ENCODE data around the gene ATP1A1. TPM values are rescaled to one million over a fixed set of nuclear protein-coding genes. Genes with fewer than 3 reads are reported as not detected.
A peak's percentile ranks its signal among the peaks of the same experiment; 100 is the strongest.

The ATP1A1 gene
- total RNA-seq, 1 donor from 2014 or later = 138 TPM

DNA sequence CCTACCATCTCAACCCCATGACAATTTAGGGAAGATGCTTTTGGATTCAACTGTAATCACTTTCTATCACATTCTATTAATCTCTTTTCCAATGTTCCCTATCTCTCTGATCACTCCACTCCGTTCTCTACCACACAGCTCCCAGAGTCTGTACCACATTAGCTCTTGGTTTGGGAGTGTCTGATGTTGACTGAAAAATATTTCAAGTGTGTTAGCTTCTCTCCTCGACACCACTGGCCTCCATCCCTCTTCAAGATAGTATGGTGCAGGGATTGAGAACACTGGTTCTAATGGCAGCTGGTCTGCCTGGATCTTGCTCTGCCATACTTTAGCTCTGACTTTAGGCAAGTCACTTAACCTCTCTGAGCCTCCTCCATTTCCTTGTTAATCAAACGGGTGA lies 39.9 kb downstream of the ATP1A1 start:
- DNase-seq (ENCODE audit: low read depth in 2 of 2) = no peak

DNA sequence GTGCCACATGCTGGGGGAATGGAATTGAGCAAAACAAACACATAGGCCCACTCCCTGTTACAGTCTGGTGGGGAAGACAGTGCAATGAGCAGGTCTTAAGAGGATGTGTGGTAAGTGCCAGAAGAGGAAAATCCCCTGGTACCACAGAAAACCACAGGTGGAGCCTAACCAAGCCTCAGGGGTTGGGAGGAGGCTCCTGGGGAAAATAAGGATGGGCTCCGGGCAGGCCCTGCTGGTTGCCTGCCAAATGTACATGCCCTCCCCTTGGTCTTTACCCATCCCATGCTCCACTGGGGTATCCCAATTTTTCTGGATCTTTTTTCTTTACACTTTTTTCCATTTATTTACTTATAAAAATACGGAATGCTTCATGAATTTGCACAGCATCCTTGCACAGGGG lies 40.4 kb downstream of the ATP1A1 start:
- no peak for DNase-seq (ENCODE audit: low read depth in 2 of 2)

DNA sequence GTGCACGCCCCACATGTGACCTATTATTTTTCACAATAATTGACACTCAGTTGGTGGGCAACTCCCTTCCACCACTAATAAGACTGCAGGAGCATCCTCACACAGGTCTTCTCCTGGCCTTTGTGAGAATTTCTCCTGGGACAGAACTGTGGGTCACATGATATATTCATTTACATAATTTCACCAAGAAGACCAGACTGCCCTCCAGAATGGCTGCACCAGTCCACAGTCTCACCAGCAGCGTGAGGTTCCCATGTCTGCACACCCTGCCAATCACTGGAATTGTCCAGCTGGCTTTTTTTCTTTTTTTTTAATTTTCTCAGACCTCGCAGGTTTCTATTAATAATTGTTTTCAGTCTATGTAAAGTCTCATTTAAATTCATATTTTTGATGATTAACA lies 41.3 kb downstream of the ATP1A1 start:
- DNase-seq (ENCODE audit: low read depth in 2 of 2) = no peak

DNA sequence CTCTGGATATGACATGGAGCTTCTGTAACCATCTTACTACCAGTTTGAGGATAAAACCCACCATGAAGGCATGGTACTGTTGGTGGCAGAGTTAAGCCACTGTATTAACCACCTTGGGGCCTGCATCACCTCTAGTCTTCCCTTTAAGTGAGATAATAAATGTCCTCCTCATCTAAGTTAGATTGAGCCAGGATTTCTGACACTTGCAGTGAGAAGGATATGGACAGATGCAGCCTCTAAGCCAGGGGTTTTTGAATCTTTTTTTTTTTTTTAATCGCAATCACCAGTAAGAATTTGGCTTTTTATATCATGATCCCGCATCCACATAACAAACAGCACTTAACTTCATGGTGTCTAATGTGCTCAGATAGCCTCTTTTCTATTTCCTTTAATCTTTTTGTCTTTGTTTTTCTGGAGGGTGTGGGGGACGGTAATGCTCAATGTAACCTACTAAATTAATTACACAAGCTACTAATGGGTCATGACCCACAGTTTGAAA lies 42.2 kb downstream of the ATP1A1 start:
- DNase-seq (ENCODE audit: low read depth in 2 of 2) = no peak

DNA sequence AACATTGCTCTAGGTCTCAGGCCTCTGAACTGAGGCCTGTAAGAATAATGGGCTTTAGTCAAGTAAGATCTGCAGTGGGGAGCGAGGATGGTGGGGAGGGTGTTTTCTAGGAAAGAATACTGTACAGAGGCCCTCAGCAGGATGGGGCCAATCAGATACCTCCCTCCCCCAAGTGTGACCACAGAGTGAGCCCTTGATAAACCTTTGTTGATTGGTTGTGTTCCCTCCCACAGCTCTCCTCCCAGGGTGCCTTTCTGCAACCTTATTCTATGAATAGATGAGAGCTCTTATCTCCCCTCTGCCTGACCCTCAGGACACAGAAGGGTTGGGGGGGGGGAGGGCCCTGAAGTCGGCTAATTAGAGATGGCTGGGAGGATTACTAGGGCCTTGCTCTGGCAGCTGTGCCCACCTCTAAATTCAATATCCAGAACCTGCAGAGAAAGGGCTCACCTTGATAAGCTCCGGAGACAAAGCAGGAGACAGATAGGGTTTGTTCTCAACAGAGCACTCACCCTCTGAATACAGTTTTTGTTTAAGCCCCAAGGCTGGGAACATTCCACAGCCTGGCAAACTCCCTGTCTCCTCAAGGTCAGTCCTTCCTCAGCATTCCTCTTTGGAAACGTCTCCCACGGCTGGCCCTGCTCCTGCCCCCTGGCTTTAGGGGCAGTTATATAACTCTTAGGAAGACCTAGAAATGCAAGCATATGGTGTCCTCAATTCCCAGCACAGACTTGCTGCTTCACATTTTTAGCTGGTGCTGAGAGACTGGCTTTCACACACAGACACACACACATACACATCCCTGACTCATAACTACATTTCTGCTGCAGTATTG lies 42.9 kb downstream of the ATP1A1 start:
- no peak for DNase-seq (ENCODE audit: low read depth in 2 of 2)

DNA sequence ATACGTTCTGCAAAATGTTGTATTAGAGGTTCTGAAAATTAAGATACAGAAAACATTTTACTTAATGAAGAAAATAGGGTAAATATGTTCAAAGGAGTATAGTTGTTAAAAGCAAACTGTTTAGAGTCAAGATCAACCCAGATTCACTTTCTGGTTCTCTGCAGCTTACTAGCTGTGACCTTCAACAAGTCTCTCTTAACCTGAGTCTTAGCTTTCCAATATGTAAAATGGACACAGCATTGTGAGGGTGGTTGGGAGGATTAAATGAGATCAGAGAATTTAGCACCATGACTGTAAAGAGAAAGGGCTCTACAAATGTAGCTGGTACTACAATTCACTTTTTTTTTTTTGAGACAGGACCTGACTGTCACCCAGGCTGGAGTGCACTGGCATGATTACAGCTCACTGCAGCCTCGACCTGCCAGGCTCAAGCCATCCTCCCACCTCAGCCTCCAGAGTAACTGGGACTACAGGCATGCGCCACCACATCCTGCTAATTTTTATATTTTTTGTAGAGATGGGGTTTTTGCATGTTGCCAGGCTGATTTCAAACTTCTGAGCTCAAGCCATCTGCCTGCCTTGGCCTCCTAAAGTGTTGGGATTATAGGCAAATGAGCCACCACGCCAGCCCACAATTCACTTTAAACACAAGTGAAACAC lies 43.9 kb downstream of the ATP1A1 start:
- DNase-seq (ENCODE audit: low read depth in 2 of 2) = no peak

DNA sequence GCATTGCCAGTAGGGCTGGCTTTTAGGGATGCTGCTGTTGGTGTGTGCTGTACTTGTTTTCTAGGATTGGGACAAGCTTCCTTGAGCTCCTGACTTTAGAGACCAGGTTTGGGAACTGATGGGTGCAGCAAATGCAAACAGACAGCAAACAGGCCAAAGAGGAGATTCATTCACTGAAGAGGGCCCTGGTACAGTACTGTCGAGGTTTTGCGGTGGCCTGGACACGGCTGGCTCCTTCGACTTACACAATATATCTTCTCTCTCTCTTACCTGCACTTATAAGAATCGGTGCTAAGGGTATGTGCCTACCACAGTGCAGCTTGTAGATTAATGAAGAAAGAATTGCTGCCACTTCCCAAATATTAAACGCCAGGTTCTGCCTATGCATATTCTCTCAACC lies 44.6 kb downstream of the ATP1A1 start:
- no peak for DNase-seq (ENCODE audit: low read depth in 2 of 2)

DNA sequence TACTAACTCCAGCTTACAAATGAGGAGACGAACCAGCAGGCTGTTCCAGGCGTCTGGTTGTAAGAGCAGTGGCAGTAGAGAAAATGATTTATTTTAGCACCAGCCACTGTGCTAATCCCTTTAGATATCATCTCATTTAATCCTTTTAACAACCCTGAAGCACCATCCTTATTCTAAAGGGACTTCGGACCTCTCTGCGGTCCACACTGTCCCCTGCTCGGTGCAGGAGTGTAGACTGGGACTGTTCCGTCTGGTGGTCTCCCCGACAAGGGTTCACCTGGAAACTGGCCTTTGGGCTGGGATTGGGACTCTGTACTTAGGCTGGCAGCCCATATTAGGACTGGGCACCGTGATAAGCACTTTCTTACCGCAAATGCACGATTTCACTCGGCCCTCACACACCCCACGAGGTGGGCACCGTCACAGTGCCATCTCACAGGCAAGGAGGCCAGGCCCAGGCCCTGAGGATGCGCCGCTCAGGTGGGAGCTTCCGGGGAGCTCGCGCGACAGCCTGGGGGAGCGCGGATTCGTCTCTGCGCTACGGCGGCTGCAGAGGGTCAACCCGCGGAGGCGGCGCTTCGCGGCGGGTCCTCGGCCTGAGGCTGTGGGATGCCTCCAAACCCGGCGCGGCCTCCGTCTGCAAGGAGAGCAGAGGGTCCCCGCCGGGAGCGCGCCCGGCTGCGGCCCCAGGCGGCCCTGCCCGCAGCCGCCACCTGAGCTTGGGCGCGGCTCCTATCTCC lies 45.2 kb downstream of the ATP1A1 start:
- peak; percentile 71 for DNase-seq (ENCODE audit: low read depth in 2 of 2)

DNA sequence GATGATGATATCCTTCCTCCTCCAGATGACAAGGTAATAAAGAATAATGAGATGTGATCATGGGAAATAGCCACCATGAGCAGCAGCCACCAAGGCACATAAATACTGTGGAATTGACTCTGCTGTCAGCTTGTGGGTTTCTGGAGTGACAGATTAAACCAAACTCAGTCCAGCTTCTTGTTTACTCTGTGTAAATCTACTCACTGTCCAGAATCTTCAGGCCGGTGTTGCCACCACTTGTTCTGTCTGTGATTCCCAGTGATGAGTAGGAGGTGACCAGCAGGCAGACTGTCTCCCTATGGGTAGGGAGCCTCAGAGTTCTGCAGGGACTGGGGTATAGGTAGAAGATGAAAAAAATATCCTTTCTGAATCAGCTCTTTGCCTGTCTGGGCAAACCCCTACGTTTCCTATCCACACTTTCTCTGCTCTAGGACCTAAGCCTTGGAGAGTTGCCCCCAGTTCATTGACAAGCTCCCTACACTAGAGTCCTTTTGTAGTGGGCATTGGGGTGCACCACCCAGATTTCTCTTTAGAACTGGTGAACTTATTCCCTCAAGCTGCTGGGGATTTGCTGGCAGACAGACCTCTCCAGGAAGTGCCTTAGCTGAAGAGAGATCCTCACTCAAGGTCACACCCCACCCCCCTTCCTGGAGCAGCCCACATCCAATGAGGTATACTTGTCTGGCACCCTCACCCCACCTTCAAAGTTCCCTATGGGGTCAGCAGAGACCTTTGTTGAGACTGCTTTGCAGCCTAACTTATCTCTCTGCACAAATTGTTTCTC lies 47.6 kb downstream of the ATP1A1 start:
- DNase-seq (ENCODE audit: low read depth in 2 of 2) = no peak

DNA sequence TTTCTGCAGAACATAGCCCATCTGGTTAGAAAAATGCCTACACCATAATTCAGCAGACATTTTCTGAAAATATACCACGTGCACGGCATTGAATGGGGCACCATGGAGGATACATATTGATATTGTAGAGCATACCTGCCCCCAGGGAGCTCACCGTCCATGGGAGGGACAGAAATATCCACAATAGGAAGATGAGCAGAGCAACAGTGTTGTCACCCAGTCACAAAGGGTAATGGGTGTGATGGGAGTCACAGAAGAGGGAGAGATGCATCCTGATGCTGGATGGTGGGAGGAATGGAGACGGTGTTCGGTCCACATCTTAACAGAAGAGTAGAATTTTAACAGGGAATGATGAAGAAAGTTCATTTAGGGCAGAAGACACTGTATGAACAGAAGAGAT lies 51.4 kb downstream of the ATP1A1 start:
- DNase-seq (ENCODE audit: low read depth in 2 of 2) = no peak

DNA sequence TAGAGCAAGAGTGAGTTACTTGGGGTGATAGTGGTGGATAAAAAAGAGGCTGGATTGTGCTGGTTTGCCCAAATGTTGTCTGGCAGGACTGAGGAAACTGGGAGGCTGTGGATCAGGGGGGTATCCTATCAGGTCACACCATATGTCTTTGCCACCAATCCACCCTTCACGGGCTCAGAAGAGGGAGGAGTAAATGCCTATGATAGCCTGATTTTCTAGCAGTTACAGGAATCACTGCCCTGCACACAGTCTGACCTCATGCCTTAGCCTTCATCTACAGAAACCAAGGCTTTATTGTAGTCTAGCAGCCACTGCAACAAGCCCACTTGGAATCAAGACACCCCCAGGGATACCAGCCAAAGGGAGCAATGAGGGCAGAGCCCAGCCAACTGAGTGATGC lies 51.8 kb downstream of the ATP1A1 start:
- no peak for DNase-seq (ENCODE audit: low read depth in 2 of 2)

DNA sequence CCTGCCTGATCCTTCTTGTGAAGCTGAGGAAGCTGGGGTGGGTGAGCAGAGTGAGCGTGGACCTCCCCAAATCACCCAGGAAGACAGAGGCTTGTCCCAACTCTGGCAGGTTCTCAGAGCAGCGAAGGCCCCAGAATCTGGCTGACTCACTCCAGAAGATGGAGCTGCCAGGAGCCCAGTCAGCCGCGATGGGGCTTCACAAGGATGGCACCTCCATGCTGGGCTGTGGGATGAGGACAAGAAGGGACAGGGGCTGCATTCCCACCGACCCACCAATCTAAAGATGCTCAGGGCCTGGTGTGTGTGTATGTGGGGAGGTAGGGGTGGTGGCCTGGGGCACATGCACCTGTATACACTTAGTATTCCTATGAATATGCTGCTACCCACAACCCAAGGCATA lies 52.9 kb downstream of the ATP1A1 start:
- DNase-seq (ENCODE audit: low read depth in 2 of 2) = no peak

DNA sequence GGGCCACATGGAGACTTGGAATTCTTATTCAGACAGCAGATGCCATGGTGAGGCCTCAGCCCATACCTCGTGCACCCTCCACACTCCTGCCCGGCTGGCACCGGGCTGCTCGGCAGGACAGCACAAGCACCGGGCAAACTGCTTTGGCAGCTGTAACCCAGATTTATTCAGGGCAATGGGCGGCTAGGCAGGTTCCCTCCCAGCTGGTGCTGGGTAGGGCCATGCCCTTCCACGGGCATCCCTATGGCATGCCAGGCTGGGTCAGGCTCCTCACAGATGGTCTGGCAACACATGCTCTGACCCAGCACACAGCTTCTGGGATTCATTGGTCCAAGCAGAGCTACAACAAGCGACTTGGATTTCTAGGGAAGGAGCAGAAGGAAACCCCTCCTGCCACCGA lies 53.4 kb downstream of the ATP1A1 start:
- no peak for DNase-seq (ENCODE audit: low read depth in 2 of 2)

DNA sequence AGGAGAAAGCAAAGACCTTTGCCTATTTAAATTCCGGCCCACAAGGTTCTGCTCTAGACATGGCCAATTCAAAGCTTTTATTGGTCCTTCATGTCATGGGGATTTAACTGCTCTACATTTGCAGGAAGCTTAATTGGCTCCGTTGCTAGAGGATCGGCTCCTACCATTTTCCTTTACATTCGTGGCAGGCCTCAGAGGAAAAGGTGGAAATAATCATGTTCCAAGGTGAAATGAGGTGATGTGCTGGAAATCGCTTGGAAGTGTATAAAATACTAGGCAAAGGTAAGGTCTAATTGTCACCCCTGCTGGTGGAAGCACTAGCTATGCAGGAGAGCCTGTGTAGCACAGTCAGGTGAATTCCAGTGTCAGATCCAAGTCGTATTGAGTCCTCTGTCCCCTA lies 55.5 kb downstream of the ATP1A1 start:
- DNase-seq (ENCODE audit: low read depth in 2 of 2) = no peak

DNA sequence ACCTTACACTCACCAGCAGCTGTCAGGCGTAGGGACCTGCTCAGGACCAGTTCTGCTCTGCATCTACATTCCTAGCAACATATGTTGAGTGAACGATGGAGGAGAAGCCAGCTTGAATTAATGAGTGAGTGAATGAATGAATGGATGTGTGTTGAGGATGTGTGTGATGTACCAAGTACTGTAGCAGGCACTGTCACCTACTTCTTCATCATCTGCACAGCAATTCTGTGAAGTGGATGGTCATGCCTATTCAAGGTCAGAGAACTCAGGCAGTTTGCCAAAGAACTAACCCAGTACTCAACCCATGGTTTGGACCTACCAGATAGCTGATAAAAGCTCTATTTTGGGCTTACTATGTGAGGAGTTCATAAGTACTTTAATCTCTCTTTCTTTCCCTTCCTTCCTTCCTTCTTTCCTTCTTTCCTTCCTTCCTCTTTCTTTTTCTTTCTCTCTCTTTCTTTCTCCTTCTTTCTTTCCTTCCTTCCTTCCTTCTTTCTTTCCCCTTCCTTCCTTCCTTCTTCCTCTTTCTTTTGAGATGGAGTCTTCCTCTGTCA lies 56.9 kb downstream of the ATP1A1 start:
- no peak for DNase-seq (ENCODE audit: low read depth in 2 of 2)

DNA sequence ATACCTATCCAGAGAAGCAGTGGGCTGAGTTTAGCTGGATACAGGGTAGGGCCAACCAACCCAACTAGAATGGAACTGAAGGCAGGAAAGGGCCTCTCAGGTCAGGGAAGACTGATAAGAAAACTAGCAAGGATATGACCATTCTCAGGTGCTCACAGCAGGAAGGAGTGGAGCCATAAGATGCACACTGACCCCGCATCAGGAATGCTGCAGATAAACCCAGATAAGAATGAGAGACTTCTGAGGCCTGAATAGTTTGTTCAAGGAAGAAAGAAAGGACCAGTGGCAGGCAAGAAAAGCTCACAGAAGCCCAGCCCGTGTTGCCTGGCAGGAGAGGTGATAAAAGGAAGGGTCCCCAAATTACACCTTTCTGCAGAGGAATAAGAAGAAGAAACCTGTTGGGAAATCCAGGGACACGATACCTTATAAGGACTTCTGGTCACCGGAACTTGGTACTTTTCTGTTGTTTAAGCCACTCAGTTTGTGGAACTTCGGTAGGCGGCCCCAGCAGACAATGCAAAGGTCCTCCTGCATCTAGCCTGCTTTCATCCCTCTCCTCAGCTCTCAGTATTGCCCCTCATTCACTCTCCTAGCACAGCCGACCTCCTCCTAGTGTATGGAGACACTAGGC lies 58.9 kb downstream of the ATP1A1 start:
- no peak for DNase-seq (ENCODE audit: low read depth in 2 of 2)

DNA sequence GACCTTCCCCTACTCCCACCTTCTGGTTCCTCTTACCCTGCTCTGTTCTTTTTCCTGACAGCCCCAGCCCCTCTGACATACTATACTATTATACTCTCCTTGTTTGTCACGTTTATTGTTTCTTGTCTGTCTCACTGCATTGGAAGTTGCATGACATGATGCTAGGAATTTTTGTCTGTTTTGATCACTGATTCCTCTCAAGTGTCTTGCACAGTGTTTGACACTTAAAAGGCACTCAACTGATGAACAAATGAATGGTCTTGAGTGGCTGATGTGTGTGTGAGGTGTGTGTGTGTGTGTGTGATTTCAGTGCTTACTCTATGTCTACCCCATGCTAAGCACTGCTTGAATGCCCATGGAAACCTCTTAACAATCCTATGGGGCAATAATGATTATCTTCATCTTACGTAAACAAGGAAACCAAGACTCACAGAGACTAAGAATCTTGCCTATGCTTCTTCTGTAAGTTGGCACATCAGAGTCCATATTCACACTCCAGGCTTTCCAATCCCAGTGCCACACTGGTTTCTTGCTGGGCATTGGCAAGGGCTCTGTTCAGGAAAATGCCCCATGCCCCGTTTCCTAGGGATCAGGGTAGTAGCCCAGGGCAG lies 59.7 kb downstream of the ATP1A1 start:
- no peak for DNase-seq (ENCODE audit: low read depth in 2 of 2)

DNA sequence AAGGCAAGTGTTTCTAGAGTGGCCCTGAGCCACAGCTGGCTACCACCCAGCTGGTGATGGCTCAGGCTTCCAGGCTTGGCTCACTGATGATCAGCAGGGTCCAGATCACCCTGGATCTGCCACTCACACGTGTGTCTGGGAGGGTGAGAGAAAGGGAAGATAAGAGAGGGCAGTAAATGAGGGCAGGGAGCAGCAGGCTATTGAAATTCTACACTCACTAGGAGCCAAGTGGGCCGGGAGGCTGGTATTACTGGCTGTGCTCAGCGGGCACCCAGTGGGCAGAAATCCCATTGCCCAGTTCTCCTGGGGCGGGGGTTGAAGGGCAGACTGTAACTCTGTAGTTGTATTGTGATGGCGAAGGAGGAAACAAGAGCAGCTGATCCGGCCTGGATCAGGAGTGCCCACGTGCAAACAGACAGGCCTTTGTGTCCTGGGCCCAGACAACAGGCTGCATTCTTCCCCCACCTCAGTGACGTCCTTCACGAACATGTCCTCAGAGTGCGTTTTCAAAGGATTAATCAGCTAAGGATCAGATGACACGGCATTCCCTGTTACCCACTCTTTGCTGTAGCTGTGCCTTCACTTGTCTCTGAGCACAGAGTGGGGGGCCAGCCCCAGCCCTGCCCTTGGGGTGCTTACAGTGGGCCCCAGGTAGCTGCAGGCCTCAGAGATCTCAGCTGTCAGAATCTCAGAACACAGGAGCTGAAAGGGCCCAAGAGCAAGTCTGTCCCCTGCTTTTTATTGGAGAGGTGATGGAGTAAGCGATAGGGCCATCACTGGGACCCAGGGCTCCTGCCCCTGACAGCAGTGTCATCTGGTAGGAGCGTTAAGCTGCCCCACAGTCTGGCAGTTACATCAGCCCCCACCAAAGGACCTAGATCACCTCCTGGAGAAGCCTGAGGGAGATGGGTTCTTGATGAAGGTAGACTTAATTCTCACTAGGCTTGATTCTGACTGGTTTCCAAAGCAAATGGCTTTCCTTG lies 60.5 kb downstream of the ATP1A1 start:
- DNase-seq (ENCODE audit: low read depth in 2 of 2) = no peak

DNA sequence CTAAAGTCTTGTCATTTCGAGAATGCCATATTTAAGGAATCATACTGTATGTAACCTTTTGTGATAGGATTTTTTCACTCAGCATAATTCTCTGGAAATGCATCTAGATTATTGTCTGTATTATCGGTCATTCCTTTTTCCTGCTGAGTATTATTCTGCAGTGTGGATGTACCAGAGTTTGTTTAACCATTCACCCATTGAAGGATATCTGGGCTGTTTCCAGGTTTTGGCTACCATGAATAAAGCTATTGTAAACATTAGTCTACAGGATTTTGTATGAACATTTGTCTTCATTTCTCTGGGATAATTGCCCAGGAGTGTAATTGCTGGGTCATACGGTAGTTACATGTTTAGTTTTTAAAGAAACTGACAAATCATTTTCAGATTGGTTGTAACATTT lies 61.8 kb downstream of the ATP1A1 start:
- no peak for DNase-seq (ENCODE audit: low read depth in 2 of 2)

Measured in lung microvascular endothelial cell (primary cell).